Activated T-helper 9 cell treated with anti-CD3 and anti-CD28 coated beads, Interleukin-2, amount 50 U/mL, for 16 hours (primary cell): ENCODE measurements around the gene ERGIC2.

Source experiments
- DNase-seq: peaks from one replicate; pipeline ENCODE4 v3.0.0-alpha.2; 2020; ENCODE audit warnings: low read depth

ERGIC2 gene

GRCh38 chr12:29374913-29375312, 6.1 kb downstream of the ERGIC2 start:
- no peak for DNase-seq

- no peak for DNase-seq
Measured at GRCh38 chr12:29374012-29374411, 7.0 kb downstream of the ERGIC2 start.

- no peak for DNase-seq
Measured at GRCh38 chr12:29365091-29365490, 15.9 kb downstream of the ERGIC2 start.

- no peak for DNase-seq
Measured at GRCh38 chr12:29354954-29355353, 26.0 kb downstream of the ERGIC2 start.

GRCh38 chr12:29350080-29350479, 30.9 kb downstream of the ERGIC2 start:
- no peak for DNase-seq

- DNase-seq = no peak
Measured at GRCh38 chr12:29346769-29347421, 34.1 kb downstream of the ERGIC2 start.

GRCh38 chr12:29343022-29343799, 37.8 kb downstream of the ERGIC2 start:
- no peak for DNase-seq

GRCh38 chr12:29337325-29337724, 43.6 kb downstream of the ERGIC2 start:
- no peak for DNase-seq

- no peak for DNase-seq
Measured at GRCh38 chr12:29334937-29335336, 46.0 kb downstream of the ERGIC2 start.

- DNase-seq = no peak
Measured at GRCh38 chr12:29333178-29333577, 47.8 kb downstream of the ERGIC2 start.

GRCh38 chr12:29329411-29329810, 51.6 kb downstream of the ERGIC2 start:
- no peak for DNase-seq

- DNase-seq = no peak
Measured at GRCh38 chr12:29322157-29322556, 58.8 kb downstream of the ERGIC2 start.

- no peak for DNase-seq
Measured at GRCh38 chr12:29320295-29321085, 60.5 kb downstream of the ERGIC2 start.

GRCh38 chr12:29317556-29318363, 63.2 kb downstream of the ERGIC2 start:
- no peak for DNase-seq

GRCh38 chr12:29316752-29317151, 64.2 kb downstream of the ERGIC2 start:
- no peak for DNase-seq

GRCh38 chr12:29314416-29314815, 66.6 kb downstream of the ERGIC2 start:
- no peak for DNase-seq

- DNase-seq = no peak
Measured at GRCh38 chr12:29310899-29311298, 70.1 kb downstream of the ERGIC2 start.

- DNase-seq = no peak
Measured at GRCh38 chr12:29309320-29309902, 71.6 kb downstream of the ERGIC2 start.

- DNase-seq = no peak
Measured at GRCh38 chr12:29306682-29307081, 74.3 kb downstream of the ERGIC2 start.

GRCh38 chr12:29306266-29306665, 74.7 kb downstream of the ERGIC2 start:
- no peak for DNase-seq

- DNase-seq = no peak
Measured at GRCh38 chr12:29304388-29304787, 76.6 kb downstream of the ERGIC2 start.

GRCh38 chr12:29301114-29301513, 79.9 kb downstream of the ERGIC2 start:
- DNase-seq = no peak
